Astrocyte of the spinal cord (primary cell): Measurements from ENCODE around the gene ATP6V0B.

Source experiments
- DNase-seq: peaks from one replicate; pipeline ENCODE4 v3.0.0; 2011; ENCODE audit warnings: low read depth, low spot score
- H3K4me3 ChIP-seq: 2 replicates; pipeline ENCODE4 v1.5.1; 2011; ENCODE audit warnings: low read depth, mild to moderate bottlenecking, low read length, moderate library complexity
- CTCF ChIP-seq: IDR thresholded peaks from 2 replicates; pipeline ENCODE4 v1.5.1; 2012; ENCODE audit warnings: low read depth, mild to moderate bottlenecking, low read length, inconsistent platforms
- in situ Hi-C: cut with HindIII; loops from 2 replicates; pipeline ENCODE4 v1.10.0; 2017; ENCODE audit warnings: low sequenced_read_pairs

ATP6V0B gene

GRCh38 chr1:43937179-43937865 is 37.4 kb upstream of the ATP6V0B start:
- no peak for DNase-seq
- no peak for TF ChIP-seq CTCF
- no peak overlapping the region for H3K4me3 ChIP-seq
- in situ Hi-C loops: no loop called here

- no peak overlapping the region for H3K4me3 ChIP-seq
- in situ Hi-C loops: no loop called here
- no peak for TF ChIP-seq CTCF
- DNase-seq: no peak
These were observed 36.4 kb upstream of the ATP6V0B start for GRCh38 chr1:43938383-43938782.

- in situ Hi-C loops: no loop called here
- no peak for TF ChIP-seq CTCF
- no peak for DNase-seq
- H3K4me3 ChIP-seq: no peak overlapping the region
These were observed 35.7 kb upstream of the ATP6V0B start for GRCh38 chr1:43938892-43939587.

- in situ Hi-C loops: no loop called here
- H3K4me3 ChIP-seq: no peak overlapping the region
- TF ChIP-seq CTCF: no peak
- DNase-seq: no peak
These were observed 32.3 kb upstream of the ATP6V0B start for GRCh38 chr1:43942411-43942810.

GRCh38 chr1:43944860-43945259 is 29.9 kb upstream of the ATP6V0B start:
- H3K4me3 ChIP-seq: no peak overlapping the region
- DNase-seq: no peak
- TF ChIP-seq CTCF: no peak
- in situ Hi-C loops: no loop called here

- peak overlapping the region; percentile 71 for H3K4me3 ChIP-seq
- in situ Hi-C loops: no loop called here
- TF ChIP-seq CTCF: no peak
- no peak for DNase-seq
These were observed 29.0 kb upstream of the ATP6V0B start for GRCh38 chr1:43945674-43946235.
